Breast epithelium (tissue), 4 donors: ENCODE results near the gene BCAS1. TPM values are rescaled to one million over a fixed set of nuclear protein-coding genes. Genes with fewer than 3 reads are reported as not detected.

Experiments used
- DNase-seq, 2 donors: peaks; one replicate each; pipeline ENCODE4 v3.0.0-alpha.2; 2019; ENCODE audit warnings: low spot score in 2 of 2
- H3K27ac ChIP-seq, 2 donors: fragments of 200-600 bp; sonication (generic) in 1 of 2; one replicate each; pipeline ENCODE4 v1.5.1; 2016 to 2019; ENCODE audit warnings: mild to moderate bottlenecking in 1 of 2
- H3K27me3 ChIP-seq, 2 donors: fragments of 200-600 bp; sonication (generic) in 1 of 2; one replicate each; pipeline versions ENCODE4 v1.5.1 to v1.6.0; 2017 to 2019; ENCODE audit warnings: control low read depth in 1 of 2, mild to moderate bottlenecking in 1 of 2
- H3K36me3 ChIP-seq: fragments of 200-600 bp; one replicate; pipeline ENCODE4 v1.5.1; 2019
- H3K4me1 ChIP-seq, 2 donors: fragments of 200-600 bp; sonication (generic); one replicate each; pipeline ENCODE4 v1.5.1; 2016 to 2019; ENCODE audit warnings: control low read depth in 1 of 2
- H3K4me3 ChIP-seq, 3 donors: fragments of 200-600 bp; sonication (generic); 1 replicate in 2 of 3; 2 replicates in 1 of 3; pipeline ENCODE4 v1.5.1; 2016 to 2019; ENCODE audit warnings: mild to moderate bottlenecking in 3 of 3, moderate library complexity in 2 of 3
- H3K9me3 ChIP-seq, 2 donors: fragments of 200-600 bp; sonication (generic) in 1 of 2; one replicate each; pipeline ENCODE4 v1.5.1; 2016 to 2019; ENCODE audit warnings: control low read depth in 1 of 2
- POLR2A ChIP-seq: fragments of 450-650 bp; IDR thresholded peaks from one replicate; pipeline ENCODE4 v1.6.1; 2016; ENCODE audit warnings: antibody characterized with exemption, mild to moderate bottlenecking, moderate library complexity
- POLR2AphosphoS5 ChIP-seq, 3 donors: sonication (generic); formaldehyde crosslinking; IDR thresholded peaks; one replicate each; pipeline ENCODE4 v1.6.1; 2017; ENCODE audit warnings: antibody characterized with exemption in 3 of 3
- intact Hi-C: fragments of 100-400 bp; cut with DNase I; formaldehyde crosslinking; loops from one replicate; pipeline ENCODE4 v1.15.1; 2023; ENCODE audit warnings: low total_unique reads
- total RNA-seq, 3 donors: library from RNA; depleted of rRNA; stranded (reverse); fragments of >200 nt; gene quantifications; one replicate each; pipeline ENCODE4 v1.1.0, GENCODE V29; 2016
- TF ChIP-seq, protein P1 (sequence below), 3 donors: fragments of 450-650 bp; IDR thresholded peaks; one replicate each; pipeline ENCODE4 v1.5.1; 2016 to 2017; ENCODE audit warnings: antibody characterized with exemption in 3 of 3, mild to moderate bottlenecking in 3 of 3, moderate library complexity in 3 of 3

Gene BCAS1
- total RNA-seq, 3 donors from 2014 or later: 0.98 to 3.1 TPM; not detected in 1

DNA sequence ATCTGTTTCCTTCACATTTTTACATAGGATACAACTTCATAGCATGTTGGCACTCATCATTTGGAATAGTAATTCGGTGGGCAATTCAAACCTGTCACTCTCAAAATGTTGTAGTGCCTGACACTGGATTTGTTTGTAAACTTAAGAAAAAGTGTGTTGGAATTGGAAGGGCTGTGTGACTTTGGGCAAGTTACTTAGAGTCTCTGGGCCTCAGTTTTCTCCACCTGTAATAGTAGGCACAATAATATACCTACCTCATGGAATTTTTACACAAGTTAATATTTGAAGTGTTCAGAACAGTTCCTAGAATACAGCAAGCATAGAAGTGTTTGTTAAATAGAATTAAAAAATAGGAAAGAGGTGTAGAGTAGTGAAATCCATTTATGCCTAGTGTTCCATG, 15.0 kb upstream of the BCAS1 start:
- TF ChIP-seq POLR2AphosphoS5 (IDR thresholded peaks at IDR 0.05): no peak
- TF ChIP-seq, protein P1, sequence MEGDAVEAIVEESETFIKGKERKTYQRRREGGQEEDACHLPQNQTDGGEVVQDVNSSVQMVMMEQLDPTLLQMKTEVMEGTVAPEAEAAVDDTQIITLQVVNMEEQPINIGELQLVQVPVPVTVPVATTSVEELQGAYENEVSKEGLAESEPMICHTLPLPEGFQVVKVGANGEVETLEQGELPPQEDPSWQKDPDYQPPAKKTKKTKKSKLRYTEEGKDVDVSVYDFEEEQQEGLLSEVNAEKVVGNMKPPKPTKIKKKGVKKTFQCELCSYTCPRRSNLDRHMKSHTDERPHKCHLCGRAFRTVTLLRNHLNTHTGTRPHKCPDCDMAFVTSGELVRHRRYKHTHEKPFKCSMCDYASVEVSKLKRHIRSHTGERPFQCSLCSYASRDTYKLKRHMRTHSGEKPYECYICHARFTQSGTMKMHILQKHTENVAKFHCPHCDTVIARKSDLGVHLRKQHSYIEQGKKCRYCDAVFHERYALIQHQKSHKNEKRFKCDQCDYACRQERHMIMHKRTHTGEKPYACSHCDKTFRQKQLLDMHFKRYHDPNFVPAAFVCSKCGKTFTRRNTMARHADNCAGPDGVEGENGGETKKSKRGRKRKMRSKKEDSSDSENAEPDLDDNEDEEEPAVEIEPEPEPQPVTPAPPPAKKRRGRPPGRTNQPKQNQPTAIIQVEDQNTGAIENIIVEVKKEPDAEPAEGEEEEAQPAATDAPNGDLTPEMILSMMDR (IDR thresholded peaks at IDR 0.05): no peak
- TF ChIP-seq POLR2A: no peak
- Histone ChIP-seq H3K9me3 (no peaks in the 10 kb centered on the region), H3K27ac (no peak overlapping the region), H3K4me3 (no peak overlapping the region), H3K36me3 (no peaks in the 10 kb centered on the region), H3K4me1 (no peaks in the 10 kb centered on the region), H3K27me3 (no peaks in the 10 kb centered on the region)
- intact Hi-C loops: no loop called here
- DNase-seq: no peak

DNA sequence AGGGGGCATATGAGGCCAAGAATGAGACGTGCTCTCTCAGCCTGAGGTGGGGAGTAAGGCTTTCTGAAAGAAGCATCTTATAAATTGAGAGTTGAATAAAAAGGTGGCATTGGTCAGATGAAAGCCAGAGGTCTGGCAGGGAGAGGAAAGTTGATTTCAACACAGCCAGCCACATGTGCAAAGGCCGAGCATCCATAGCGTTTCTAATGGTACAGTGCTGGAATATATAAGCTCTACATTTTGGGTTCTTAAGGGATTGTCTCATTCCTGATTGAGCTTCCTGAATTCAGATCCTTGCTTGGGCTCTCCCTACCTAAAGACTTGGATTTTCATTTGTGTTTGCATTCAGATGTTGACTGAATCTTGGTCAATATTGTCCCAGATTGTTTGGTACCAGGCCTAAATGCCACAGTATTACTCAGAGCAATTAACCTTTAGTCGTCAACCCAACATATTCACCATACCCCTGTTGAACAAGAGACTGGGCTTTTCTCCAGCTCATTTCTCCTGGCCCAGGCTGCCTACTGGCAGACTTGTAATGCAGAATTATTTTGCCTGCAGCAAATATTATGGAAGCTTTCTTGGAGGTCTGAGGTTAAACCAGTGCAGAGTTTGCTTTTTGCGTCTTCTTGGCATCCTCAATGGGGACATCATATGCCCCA, 14.5 kb upstream of the BCAS1 start:
- no peaks in the 10 kb centered on the region for H3K36me3 ChIP-seq
- intact Hi-C loops: no loop called here
- H3K27me3 ChIP-seq: no peaks in the 10 kb centered on the region
- TF ChIP-seq, protein P1 (IDR thresholded peaks at IDR 0.05): no peak
- TF ChIP-seq POLR2A: no peak
- no peak for TF ChIP-seq POLR2AphosphoS5 (IDR thresholded peaks at IDR 0.05)
- no peaks in the 10 kb centered on the region for H3K9me3 ChIP-seq
- H3K27ac ChIP-seq: no peak overlapping the region
- no peaks in the 10 kb centered on the region for H3K4me1 ChIP-seq
- no peak for DNase-seq
- H3K4me3 ChIP-seq: no peak overlapping the region

DNA sequence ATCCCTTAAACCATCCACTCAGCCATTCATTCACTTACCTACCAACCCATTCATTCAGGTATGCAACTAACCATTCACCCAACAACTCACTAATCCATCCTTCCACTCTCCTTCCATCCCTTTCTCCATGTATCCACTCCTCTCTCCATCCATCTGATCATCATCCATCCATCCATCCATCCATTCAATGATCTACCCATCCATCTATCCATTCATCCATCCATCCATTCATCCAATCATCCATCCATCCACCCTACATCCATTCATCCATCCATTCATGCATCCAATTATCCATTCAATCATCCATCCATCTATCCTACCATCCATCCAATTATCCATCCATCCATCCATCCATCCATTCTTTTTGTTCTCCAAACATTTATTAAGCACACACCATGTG, 13.8 kb upstream of the BCAS1 start:
- TF ChIP-seq POLR2A: no peak
- TF ChIP-seq, protein P1 (IDR thresholded peaks at IDR 0.05): no peak
- no peak for TF ChIP-seq POLR2AphosphoS5 (IDR thresholded peaks at IDR 0.05)
- Histone ChIP-seq H3K9me3 (no peaks in the 10 kb centered on the region), H3K4me3 (no peak overlapping the region), H3K27ac (no peak overlapping the region), H3K36me3 (no peaks in the 10 kb centered on the region), H3K27me3 (no peaks in the 10 kb centered on the region), H3K4me1 (no peaks in the 10 kb centered on the region)
- no peak for DNase-seq
- intact Hi-C loops: no loop called here

DNA sequence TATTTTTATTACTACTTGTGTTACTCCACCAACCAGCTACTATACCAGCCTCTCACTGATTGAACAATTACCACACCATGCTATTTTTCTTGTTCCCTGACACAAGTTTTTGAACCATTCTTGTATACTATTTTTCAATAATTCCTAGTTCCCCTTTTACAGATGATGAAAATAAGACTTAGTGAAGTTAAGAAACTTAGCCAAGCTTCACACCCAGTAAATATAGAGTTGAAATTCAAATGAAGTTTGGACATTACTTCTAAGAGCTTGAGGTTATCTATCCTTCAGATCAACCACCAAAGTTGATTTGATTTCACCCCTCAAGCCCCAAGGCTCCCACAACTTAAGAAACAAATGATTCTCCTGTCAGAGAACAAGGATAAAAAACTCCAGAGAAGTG, 13.1 kb upstream of the BCAS1 start:
- no peaks in the 10 kb centered on the region for H3K9me3 ChIP-seq
- no peak for DNase-seq
- H3K27me3 ChIP-seq: no peaks in the 10 kb centered on the region
- no peak overlapping the region for H3K27ac ChIP-seq
- H3K4me3 ChIP-seq: no peak overlapping the region
- TF ChIP-seq POLR2AphosphoS5 (IDR thresholded peaks at IDR 0.05) (no peak), POLR2A (no peak)
- TF ChIP-seq, protein P1 (IDR thresholded peaks at IDR 0.05): no peak
- no peaks in the 10 kb centered on the region for H3K4me1 ChIP-seq
- H3K36me3 ChIP-seq: no peaks in the 10 kb centered on the region
- intact Hi-C loops: no loop called here

DNA sequence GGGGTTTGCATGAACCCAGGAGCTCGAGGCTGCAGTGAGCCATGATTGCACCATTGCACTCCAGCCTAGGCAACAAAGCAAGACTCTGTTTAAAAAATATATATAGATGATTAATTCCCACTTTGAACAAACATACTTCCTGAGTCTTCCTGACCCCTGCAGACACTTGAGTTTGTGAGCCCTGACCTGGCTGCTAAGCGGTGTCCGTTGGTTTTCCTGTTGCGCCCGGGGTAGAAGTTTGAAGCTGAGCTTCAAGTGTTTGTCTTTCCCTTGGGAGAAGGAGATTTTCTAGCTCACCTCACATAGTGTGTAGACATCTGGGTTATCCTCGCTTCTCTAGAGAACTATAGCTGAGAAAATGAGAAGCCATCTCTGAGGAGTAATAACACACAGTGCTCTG, 11.7 kb upstream of the BCAS1 start:
- TF ChIP-seq POLR2AphosphoS5 (IDR thresholded peaks at IDR 0.05): no peak
- TF ChIP-seq, protein P1 (IDR thresholded peaks at IDR 0.05): no peak
- no peak for TF ChIP-seq POLR2A
- no peak overlapping the region for H3K27ac ChIP-seq
- no peak overlapping the region for H3K4me3 ChIP-seq
- no peaks in the 10 kb centered on the region for H3K27me3 ChIP-seq
- H3K9me3 ChIP-seq: no peaks in the 10 kb centered on the region
- H3K4me1 ChIP-seq: no peaks in the 10 kb centered on the region
- DNase-seq: no peak
- H3K36me3 ChIP-seq: no peaks in the 10 kb centered on the region
- intact Hi-C loops: no loop called here
